NCI-H2081 treated with DMSO at 0.1 percent for 48 hours (cell line): Measurements from ENCODE around the gene KIF21B.

ENCODE experiments used
- DNase-seq: peaks from one replicate; lab custom pipeline; 2025; lab: John Stamatoyannopoulos, UW

Gene KIF21B

GRCh38 chr1:200991097-200991614 lies 32.4 kb downstream of the KIF21B start:
- DNase-seq = no peak

- no peak for DNase-seq
Measured at GRCh38 chr1:200990114-200990513, 33.4 kb downstream of the KIF21B start.

GRCh38 chr1:200989337-200989736 lies 34.2 kb downstream of the KIF21B start:
- DNase-seq = no peak

- DNase-seq = no peak
Measured at GRCh38 chr1:200988693-200989092, 34.8 kb downstream of the KIF21B start.

DNA sequence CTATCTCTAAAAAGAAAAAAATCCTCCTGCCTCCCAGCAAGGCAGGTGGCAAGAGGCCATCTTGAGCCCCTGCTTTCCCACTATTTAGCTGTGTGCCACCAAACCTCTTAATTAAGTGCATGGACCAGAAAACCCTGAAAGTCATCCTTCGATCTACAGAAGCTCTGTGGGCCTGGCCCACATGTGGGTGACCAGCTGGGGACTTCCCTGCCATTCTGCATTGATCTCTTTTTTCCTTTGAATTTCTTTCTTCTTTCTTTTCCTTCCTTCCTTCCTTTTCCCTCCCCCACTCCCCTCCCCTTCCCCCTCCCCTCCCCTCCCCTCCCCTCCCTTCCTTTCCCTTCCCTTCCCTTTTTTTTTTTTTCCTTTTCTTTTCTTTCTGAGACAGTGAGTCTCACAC lies 38.0 kb downstream of the KIF21B start:
- no peak for DNase-seq

DNA sequence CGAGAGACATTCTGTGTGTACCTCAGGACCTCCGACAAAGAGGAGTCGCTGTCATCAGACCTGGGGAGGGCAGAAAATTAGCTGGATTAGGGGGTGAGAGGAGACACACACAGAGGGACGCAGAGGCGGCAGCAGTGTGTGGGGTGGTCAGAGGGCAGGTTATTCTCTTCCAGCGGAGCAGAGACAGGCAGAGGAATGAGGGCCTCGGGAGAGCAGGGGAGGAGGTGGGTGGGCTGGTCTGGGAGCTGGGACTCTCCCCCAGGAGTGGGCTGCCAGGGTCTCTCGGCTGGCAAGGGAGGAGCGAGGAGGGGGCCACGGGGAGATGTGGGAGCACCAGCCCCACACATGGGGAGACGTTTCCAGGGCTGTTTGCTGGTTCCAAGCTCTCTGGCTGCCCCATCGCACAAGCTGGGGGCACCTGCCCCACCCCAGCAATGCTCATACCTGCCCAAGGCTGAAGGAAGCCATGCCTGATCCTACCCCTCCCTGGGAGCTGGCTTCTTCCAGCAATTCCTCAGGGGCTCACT lies 40.4 kb downstream of the KIF21B start:
- no peak for DNase-seq

- DNase-seq = no peak
Measured at GRCh38 chr1:200982071-200982945, 41.2 kb downstream of the KIF21B start.

DNA sequence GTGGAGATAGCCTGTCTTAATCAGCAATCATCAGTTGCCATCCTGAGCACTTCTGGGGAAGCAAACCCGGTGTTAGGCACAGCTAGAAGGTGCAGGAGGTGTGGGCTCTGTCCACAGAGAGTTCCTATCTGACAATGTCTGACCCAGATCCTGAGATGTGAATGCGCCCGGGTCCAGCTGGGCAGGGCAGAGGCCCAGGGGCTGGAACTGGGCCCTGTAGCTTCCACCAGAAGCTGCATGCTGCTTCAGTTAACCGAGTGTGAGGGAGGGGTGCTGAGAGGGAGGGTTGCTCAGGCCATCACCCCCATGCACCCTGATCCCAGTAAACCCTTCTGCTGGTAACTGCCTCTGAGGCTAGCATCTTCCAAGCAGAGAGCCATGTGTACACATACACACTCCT lies 42.2 kb downstream of the KIF21B start:
- no peak for DNase-seq

DNA sequence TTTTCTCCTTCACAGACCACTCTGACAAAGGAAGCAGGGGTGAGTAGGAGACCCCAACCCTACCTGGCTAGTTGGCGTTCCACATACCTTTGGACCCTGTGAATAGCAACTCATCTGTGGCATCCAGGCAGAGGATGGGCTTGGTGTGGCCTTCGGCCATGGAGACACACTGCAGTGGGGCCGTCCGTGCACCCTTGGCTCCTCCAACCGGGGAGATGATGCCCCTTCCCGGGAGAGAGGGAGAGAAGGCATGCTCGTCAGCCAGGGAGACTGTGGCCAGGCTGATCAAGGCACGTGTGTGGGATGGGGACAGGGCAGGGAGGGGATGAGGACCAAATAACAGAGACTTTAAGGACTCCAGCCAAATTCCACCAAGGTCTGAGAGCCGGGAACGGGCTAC lies 42.6 kb downstream of the KIF21B start:
- DNase-seq = no peak

- no peak for DNase-seq
Measured at GRCh38 chr1:200980452-200980772, 43.1 kb downstream of the KIF21B start.

DNA sequence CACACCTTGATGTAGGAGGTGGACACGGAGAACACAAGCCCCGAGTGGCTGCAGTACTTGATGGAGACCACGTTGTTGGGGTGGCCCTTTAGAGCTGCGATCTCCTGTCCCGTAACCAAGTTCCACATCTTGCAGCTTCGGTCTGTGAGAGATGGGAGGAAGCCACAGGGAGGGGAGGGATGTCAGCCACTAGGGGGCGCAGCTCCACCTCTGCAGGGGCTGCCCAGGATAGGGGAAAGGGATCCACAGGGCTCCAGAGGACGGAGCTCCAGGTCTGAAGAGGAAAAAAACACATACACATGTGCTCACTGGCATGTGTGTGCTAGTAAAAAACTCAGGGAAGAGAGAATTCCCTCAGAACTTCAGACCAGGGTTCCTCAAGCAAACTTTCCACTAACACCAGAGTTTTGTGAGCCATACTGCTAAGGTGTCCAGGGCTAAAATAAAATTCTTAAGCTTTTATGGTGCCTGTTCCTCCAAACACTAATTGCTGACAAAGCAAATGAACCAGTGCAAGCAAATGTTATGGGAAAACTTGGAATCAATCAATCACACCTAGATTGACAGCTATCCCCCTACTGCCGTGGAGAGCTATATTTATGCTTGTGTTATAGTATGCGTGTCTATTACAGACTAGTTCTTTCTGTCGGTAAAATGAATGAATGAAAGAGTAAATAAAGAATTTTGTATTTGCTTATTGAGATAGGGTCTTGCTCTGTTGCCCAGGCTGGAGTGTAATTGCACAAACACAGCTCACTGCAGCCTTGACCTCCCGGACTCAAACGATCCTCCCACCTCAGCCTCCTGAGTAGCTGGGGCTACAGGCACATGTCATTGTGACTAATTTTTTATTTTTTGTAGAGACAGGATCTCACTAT lies 43.7 kb downstream of the KIF21B start:
- DNase-seq = no peak

- DNase-seq = no peak
Measured at GRCh38 chr1:200977071-200977754, 46.3 kb downstream of the KIF21B start.

- DNase-seq = no peak
Measured at GRCh38 chr1:200976634-200977033, 46.9 kb downstream of the KIF21B start.

DNA sequence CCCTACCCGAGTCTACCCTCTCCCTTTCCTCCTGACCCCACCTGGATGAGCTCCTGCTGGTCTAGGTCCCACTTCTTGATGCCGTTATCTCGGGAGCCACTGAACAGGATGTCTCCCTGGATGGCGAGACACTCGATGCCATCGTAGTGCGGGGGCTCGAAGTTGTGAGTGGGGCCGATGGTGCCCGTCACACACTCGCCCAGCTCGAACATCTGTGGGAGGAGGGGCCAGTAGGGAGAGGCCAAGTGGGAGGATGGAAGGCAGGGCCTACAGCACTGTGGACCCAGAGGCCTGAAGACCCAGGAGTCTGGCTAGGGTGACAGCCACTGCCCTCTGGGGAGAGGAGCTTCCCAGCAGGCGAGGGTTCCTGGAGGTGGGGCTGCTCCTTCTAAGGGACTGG lies 48.1 kb downstream of the KIF21B start:
- no peak for DNase-seq

DNA sequence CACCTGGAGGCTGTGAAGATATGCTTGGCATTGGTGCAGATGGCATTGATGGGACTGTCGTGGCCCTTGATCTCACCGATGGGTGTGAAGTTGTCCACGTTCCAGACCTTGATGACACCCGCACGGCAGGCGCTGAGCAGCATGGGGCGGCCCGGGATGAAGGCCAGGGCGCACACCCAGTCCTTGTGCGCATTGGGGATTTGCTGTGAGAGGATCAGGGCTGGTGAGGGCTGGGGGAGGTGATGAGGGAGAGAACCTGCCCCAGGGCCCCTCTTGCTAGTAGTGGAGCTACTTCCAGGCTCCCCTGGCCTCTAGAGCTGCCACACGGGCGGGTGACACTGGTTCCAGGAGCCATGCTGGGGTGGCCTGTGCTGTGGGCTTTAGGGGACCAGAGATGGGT lies 48.8 kb downstream of the KIF21B start:
- no peak for DNase-seq

DNA sequence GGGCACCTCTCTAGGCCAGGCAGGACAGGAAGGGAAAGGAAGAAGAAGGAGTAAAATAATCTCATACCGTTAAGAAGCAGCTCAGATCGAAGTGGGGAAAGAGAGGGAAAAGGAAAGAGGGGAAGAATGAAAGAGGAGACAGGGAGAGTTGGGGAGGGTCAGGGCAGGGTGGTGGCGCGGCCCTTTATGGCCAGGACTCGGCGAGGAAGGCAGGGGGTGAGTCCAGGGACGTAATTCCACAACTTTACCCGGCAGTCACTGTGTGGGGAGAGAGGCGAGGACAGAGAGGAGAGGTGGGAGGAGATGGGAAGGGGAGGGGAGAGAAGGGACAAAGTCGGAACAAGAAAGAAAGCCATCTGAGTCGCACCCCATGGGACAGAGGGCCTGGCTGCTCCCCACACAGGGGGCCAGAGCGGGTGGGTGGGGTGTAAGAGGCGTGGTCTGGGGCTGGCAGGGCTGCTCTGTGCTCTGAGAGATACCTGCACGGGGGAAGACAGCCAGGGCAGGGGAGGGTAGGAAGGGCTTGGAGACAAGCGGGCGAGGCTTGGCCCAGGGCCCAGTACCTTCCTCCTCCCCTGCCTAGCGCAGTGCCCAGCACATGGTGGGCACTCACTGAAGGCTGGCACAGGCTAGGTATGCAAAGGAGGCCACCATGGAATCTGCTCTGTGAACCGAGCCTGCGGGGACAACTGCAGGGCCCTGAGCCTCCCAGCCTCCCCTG lies 49.4 kb downstream of the KIF21B start:
- no peak for DNase-seq

DNA sequence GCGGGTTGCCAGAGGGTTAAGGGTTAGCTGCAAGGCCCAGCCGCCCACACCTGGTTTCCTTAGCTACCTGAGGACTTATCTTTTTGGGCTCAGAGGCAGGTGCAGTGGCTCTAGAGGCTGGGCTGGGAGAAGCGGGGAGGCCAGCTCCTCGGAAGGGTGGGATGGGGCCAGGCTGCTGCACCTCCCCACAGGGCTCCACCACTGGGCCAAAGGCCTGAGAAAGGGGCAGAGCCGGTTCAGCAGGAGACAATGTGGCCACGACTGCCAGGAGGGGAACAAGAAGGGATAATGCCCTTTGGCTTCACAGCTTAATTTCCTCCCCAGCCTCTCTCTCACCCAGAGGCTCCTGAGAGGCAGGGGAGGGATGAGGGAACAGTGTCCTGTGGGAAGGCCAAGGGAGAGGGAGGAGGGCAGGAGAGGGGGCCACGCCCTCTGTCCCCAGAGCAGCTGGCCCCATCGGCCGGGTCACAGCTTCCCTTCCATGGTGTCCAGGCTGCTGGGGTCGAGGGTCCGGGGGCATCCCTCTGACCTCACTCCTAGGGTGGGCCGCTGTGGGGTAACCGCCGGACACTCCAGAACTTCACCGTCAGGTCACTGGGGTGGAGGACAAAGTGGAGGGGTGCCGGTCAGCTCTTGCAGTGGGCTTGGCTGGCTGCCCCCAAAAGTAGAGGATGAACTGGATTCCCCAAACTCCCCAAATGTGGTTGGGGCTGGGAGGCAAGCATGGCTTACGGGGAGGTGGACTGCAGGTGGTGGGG lies 50.4 kb downstream of the KIF21B start:
- DNase-seq = no peak

DNA sequence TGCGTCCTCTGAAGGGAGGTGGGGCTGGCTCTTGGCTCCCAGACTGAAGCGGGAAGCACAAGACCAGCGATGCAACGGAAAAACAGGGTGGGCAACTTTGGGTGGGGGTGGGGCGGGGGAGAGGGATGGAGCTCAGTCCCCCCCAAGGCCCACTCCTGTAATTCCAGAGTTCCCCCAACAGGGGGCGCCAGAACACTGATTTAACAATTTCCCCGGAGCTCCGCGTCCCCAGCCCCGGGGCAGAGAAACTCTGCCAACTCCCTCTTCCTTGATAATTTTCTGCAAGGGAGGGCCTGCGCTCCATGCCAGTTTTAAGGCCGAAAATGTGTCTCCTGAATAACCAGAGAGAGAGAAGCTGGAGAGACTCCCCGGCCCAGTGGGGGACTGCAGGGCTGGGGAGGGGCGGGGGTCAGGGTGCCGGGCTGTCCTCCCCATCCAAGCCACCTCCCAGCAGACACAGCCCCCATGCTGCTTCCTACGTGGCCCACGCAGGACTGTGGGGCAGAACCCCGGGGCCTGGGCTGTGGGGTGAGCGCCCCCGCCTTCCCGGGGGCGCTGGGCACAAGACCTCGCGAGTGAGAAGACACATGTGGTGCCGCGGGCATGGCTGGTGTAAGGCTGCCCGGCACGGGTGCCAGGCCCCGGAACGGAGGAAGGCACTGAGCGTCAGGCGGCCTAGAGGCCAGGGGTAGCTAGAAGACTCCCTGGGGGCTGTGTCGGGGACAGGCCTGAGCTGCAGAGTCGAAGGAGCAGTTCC lies 51.4 kb downstream of the KIF21B start:
- DNase-seq = peak; percentile 53

DNA sequence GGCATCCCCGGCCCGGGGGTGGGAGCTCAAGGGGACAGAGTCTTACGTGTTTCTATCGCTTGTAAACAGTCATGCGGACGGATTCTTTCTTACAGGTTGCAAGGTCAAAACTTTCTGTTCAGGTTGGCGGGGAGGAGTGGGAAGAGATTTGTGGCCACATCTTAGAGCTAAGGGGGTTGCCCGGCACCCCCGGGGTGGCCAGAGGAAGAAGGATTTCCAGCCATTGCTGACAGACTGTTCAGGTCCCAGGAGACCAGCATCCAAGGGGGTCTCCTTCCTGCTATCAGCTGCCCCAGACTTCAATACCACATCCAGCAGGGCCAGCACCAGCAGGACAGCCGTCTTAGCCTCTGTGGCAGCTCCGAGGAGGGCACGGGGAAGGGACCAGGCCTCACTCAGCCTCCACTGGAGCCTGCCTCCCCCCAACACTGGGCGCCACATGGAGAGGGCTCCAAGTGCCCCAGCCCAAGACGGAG lies 52.0 kb downstream of the KIF21B start:
- no peak for DNase-seq
